ENCODE data around the gene PEAK1.

GRCh38 chr15:77091097-77091496, 328.8 kb downstream of the PEAK1 start:
- TF ChIP-seq, protein P1, sequence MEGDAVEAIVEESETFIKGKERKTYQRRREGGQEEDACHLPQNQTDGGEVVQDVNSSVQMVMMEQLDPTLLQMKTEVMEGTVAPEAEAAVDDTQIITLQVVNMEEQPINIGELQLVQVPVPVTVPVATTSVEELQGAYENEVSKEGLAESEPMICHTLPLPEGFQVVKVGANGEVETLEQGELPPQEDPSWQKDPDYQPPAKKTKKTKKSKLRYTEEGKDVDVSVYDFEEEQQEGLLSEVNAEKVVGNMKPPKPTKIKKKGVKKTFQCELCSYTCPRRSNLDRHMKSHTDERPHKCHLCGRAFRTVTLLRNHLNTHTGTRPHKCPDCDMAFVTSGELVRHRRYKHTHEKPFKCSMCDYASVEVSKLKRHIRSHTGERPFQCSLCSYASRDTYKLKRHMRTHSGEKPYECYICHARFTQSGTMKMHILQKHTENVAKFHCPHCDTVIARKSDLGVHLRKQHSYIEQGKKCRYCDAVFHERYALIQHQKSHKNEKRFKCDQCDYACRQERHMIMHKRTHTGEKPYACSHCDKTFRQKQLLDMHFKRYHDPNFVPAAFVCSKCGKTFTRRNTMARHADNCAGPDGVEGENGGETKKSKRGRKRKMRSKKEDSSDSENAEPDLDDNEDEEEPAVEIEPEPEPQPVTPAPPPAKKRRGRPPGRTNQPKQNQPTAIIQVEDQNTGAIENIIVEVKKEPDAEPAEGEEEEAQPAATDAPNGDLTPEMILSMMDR (conservative IDR thresholded peaks at IDR 0.05; ENCODE audit: low read length) = no peak
- TF ChIP-seq EZH2phosphoT487 (IDR thresholded peaks at IDR 0.05; ENCODE audit: borderline replicate concordance, low read depth, low read length) = no peak

All from OCI-LY7 (cell line).